ENCODE measurements around the gene POU2F2. TPM values are rescaled to one million over a fixed set of nuclear protein-coding genes. Genes with fewer than 3 reads are reported as not detected.

The POU2F2 gene
- total and polyA plus RNA-seq, 2 experiments from 2014 or later, result 2.3 to 4.6 TPM

GRCh38 chr19:42156571-42156970, 24.3 kb upstream of the POU2F2 start:
- no peak overlapping the region for H3K4me3 ChIP-seq
- H3K4me3 Mint-ChIP-seq, result no peak overlapping the region; the same call in 2 of the 3 replicates
- TF ChIP-seq, protein P1, sequence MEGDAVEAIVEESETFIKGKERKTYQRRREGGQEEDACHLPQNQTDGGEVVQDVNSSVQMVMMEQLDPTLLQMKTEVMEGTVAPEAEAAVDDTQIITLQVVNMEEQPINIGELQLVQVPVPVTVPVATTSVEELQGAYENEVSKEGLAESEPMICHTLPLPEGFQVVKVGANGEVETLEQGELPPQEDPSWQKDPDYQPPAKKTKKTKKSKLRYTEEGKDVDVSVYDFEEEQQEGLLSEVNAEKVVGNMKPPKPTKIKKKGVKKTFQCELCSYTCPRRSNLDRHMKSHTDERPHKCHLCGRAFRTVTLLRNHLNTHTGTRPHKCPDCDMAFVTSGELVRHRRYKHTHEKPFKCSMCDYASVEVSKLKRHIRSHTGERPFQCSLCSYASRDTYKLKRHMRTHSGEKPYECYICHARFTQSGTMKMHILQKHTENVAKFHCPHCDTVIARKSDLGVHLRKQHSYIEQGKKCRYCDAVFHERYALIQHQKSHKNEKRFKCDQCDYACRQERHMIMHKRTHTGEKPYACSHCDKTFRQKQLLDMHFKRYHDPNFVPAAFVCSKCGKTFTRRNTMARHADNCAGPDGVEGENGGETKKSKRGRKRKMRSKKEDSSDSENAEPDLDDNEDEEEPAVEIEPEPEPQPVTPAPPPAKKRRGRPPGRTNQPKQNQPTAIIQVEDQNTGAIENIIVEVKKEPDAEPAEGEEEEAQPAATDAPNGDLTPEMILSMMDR (conservative IDR thresholded peaks at IDR 0.05; ENCODE audit: low read depth in 2 of 2), result no peak
- TF ChIP-seq EZH2 (IDR thresholded peaks at IDR 0.05; ENCODE audit: low read depth, unreplicated experiment) (no peak), JUNB (IDR thresholded peaks at IDR 0.05; ENCODE audit: unreplicated experiment) (no peak), STAT1 (IDR thresholded peaks at IDR 0.05; ENCODE audit: unreplicated experiment) (no peak), POLR2AphosphoS5 (IDR thresholded peaks at IDR 0.05; ENCODE audit: low read depth) (no peak), NANOG (IDR thresholded peaks at IDR 0.05; ENCODE audit: borderline replicate concordance) (no peak), CREB1 (CRISPR knock-in tag; IDR thresholded peaks at IDR 0.05; ENCODE audit: low read depth) (no peak), EZH2phosphoT487 (IDR thresholded peaks at IDR 0.05; ENCODE audit: unreplicated experiment) (no peak), ZNF331 (CRISPR knock-in tag; IDR thresholded peaks at IDR 0.05; ENCODE audit: low read depth) (no peak), ZNF462 (CRISPR knock-in tag; IDR thresholded peaks at IDR 0.05) (no peak), ZNF114 (CRISPR knock-in tag; IDR thresholded peaks at IDR 0.05) (no peak)
- TF ChIP-seq, protein P2, sequence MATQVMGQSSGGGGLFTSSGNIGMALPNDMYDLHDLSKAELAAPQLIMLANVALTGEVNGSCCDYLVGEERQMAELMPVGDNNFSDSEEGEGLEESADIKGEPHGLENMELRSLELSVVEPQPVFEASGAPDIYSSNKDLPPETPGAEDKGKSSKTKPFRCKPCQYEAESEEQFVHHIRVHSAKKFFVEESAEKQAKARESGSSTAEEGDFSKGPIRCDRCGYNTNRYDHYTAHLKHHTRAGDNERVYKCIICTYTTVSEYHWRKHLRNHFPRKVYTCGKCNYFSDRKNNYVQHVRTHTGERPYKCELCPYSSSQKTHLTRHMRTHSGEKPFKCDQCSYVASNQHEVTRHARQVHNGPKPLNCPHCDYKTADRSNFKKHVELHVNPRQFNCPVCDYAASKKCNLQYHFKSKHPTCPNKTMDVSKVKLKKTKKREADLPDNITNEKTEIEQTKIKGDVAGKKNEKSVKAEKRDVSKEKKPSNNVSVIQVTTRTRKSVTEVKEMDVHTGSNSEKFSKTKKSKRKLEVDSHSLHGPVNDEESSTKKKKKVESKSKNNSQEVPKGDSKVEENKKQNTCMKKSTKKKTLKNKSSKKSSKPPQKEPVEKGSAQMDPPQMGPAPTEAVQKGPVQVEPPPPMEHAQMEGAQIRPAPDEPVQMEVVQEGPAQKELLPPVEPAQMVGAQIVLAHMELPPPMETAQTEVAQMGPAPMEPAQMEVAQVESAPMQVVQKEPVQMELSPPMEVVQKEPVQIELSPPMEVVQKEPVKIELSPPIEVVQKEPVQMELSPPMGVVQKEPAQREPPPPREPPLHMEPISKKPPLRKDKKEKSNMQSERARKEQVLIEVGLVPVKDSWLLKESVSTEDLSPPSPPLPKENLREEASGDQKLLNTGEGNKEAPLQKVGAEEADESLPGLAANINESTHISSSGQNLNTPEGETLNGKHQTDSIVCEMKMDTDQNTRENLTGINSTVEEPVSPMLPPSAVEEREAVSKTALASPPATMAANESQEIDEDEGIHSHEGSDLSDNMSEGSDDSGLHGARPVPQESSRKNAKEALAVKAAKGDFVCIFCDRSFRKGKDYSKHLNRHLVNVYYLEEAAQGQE (IDR thresholded peaks at IDR 0.05; ENCODE audit: unreplicated experiment), result no peak
- TF ChIP-seq, protein P3, sequence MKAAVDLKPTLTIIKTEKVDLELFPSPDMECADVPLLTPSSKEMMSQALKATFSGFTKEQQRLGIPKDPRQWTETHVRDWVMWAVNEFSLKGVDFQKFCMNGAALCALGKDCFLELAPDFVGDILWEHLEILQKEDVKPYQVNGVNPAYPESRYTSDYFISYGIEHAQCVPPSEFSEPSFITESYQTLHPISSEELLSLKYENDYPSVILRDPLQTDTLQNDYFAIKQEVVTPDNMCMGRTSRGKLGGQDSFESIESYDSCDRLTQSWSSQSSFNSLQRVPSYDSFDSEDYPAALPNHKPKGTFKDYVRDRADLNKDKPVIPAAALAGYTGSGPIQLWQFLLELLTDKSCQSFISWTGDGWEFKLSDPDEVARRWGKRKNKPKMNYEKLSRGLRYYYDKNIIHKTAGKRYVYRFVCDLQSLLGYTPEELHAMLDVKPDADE (IDR thresholded peaks at IDR 0.05), result no peak
- no peaks in the 10 kb centered on the region for H3K79me2 ChIP-seq (replicated peaks; ENCODE audit: insufficient read depth)
- H3K9me3 Mint-ChIP-seq, result no peaks in the 10 kb centered on the region
- no peak overlapping the region for H2AFZ ChIP-seq
- peaks cover 44% of the 10 kb centered on the region for H3K4me1 Mint-ChIP-seq
- 0 out of 2 replicates have a peak, but pooled peaks cover 7% of the 10 kb centered on the region for H3K27me3 ChIP-seq (ENCODE audit: insufficient read depth)
- no peak for DNase-seq (ENCODE audit: low spot score)
- H3K4me1 ChIP-seq (ENCODE audit: insufficient read depth), result peaks cover 14% of the 10 kb centered on the region
- H3K27ac ChIP-seq (ENCODE audit: low read depth), result no peak overlapping the region
- no peaks in the 10 kb centered on the region for H3K36me3 ChIP-seq (ENCODE audit: insufficient read depth)
- ATAC-seq, result no peak
- H3K4me2 ChIP-seq, result no peak overlapping the region
- H4K20me1 ChIP-seq (replicated peaks; ENCODE audit: insufficient read depth), result no peaks in the 10 kb centered on the region
- 0 out of 2 replicates have a peak, but pooled peaks cover 5% of the 10 kb centered on the region for H3F3A ChIP-seq (replicated peaks; ENCODE audit: low read depth)
- H3K27me3 Mint-ChIP-seq (ENCODE audit: insufficient read depth, low read depth, poor library complexity), result peaks cover 26% of the 10 kb centered on the region
- H3K9me2 ChIP-seq (ENCODE audit: insufficient read depth), result no peaks in the 10 kb centered on the region
- H3K27ac Mint-ChIP-seq, result no peak overlapping the region; the same call in 1 of the 2 replicates
- no peaks in the 10 kb centered on the region; the same call in 2 of the 3 replicates for H3K36me3 Mint-ChIP-seq (ENCODE audit: low read depth)

Measured in GM23338 (cell line).